K562 (cell line): ENCODE measurements around the gene HOXB3. TPM values are rescaled to one million over a fixed set of nuclear protein-coding genes. Genes with fewer than 3 reads are reported as not detected.

Source experiments
- ATAC-seq: fragments of 200-7000 bp; cut with Tn5 transposase; 3 replicates; pipeline ENCODE4 v1.9.1; 2020; ENCODE audit warnings: moderate library complexity
- BruUV-seq: library from RNA; stranded (reverse); fragments of 400-500 nt; replicated peaks from 2 replicates; lab custom pipeline; 2021; lab: Mats Ljungman, UMichigan
- CTCF ChIA-PET: fragments of 300-600 bp; formaldehyde crosslinking; extraction: SDS; loops from one replicate; lab custom pipeline; 2021; ENCODE audit warnings: low intra/inter-chr PET ratio; lab: Yijun Ruan, JAX
- POLR2A ChIA-PET: fragments of 300-600, 350-650 bp; sonication (Branson Sonifier 250); formaldehyde crosslinking; extraction: SDS; loops from one replicate; lab custom pipeline; 2021; ENCODE audit warnings: antibody characterized with exemption, inconsistent platforms; lab: Yijun Ruan, JAX
- DNase-seq, 4 experiments: peaks; one replicate each; pipeline versions ENCODE4 v3.0.0 to v3.0.0-alpha.2; 2011 to 2018; ENCODE audit warnings: low spot score in 3 of 4, mixed read lengths in 3 of 4; ENCODE audit errors: extremely low read depth in 1 of 4
- FAIRE-seq: peaks from 2 replicates; lab custom pipeline; 2011; peaks lifted over from hg19 to GRCh38; lab: Jason Lieb, UNC
- H2AFZ ChIP-seq: 2 replicates; pipeline ENCODE4 v1.6.0; 2011; ENCODE audit warnings: low read depth, low read length, control low read depth, inconsistent platforms
- H3K27ac ChIP-seq: fragments of 200-600 bp; 3 replicates; pipeline ENCODE4 v1.8.0; 2011; ENCODE audit warnings: low read depth, mild to moderate bottlenecking, control low read depth, inconsistent platforms, low read length, moderate library complexity, mixed read lengths; ENCODE audit errors: extremely low read depth
- H3K27me3 ChIP-seq, 2 experiments: fragments of 300-600 bp in 1 of 2; 2 replicates in 1 of 2; 3 replicates in 1 of 2; pipeline versions ENCODE4 v1.6.0 to v1.8.0; 2011; ENCODE audit warnings: inconsistent platforms in 2 of 2, low read length in 2 of 2, mild to moderate bottlenecking in 1 of 2, mixed read lengths in 1 of 2, moderate library complexity in 1 of 2; ENCODE audit not compliant: control insufficient read depth in 2 of 2, insufficient read depth in 2 of 2
- H3K36me3 ChIP-seq: fragments of 300-600 bp; 3 replicates; pipeline ENCODE4 v1.8.0; 2011; ENCODE audit warnings: mild to moderate bottlenecking, low read length, inconsistent platforms; ENCODE audit not compliant: control insufficient read depth, insufficient read depth
- H3K4me1 ChIP-seq, 2 experiments: fragments of 200-600 bp in 1 of 2; replicated peaks in 1 of 2; 2 replicates in 1 of 2; 3 replicates in 1 of 2; pipeline versions ENCODE4 v1.5.1 to v1.8.0; 2011; ENCODE audit warnings: inconsistent platforms in 2 of 2, low read length in 2 of 2, mild to moderate bottlenecking in 1 of 2, mixed read lengths in 1 of 2, moderate library complexity in 1 of 2; ENCODE audit not compliant: control insufficient read depth in 2 of 2, insufficient read depth in 2 of 2
- H3K4me2 ChIP-seq: 2 replicates; pipeline ENCODE4 v1.6.1; 2011; ENCODE audit warnings: low read length, control low read depth, inconsistent platforms, mixed read lengths; ENCODE audit not compliant: insufficient read depth
- H3K4me3 ChIP-seq: fragments of 200-600 bp; sonication (generic), shearing (Covaris generic); 2 replicates; pipeline ENCODE4 v1.5.1; 2016; ENCODE audit warnings: control low read depth, inconsistent platforms
- H3K79me2 ChIP-seq: fragments of 200-600 bp; 3 replicates; pipeline ENCODE4 v1.8.0; 2011; ENCODE audit warnings: low read length, inconsistent platforms; ENCODE audit not compliant: control insufficient read depth, insufficient read depth
- H3K9ac ChIP-seq, 2 experiments: 2 replicates each; pipeline versions ENCODE4 v1.6.0 to v1.6.1; 2011; ENCODE audit warnings: low read depth in 2 of 2, low read length in 2 of 2, control low read depth in 1 of 2, inconsistent platforms in 1 of 2, mild to moderate bottlenecking in 1 of 2, mixed read lengths in 1 of 2; ENCODE audit not compliant: insufficient read depth in 1 of 2
- H3K9me1 ChIP-seq: one replicate; pipeline ENCODE4 v1.6.0; 2011; ENCODE audit warnings: inconsistent platforms, mild to moderate bottlenecking, low read length, moderate library complexity; ENCODE audit not compliant: control insufficient read depth, insufficient read depth
- H3K9me3 ChIP-seq: replicated peaks from 2 replicates; pipeline ENCODE4 v1.5.1; 2011; ENCODE audit warnings: low read depth, low read length, inconsistent platforms; ENCODE audit not compliant: control insufficient read depth, insufficient read depth
- H4K20me1 ChIP-seq: replicated peaks from 2 replicates; pipeline ENCODE4 v1.6.1; 2011; ENCODE audit warnings: low read length, inconsistent platforms, mixed read lengths; ENCODE audit not compliant: control insufficient read depth, insufficient read depth
- EWSR1 ChIP-seq: fragments of 450-650 bp; IDR thresholded peaks from 2 replicates; pipeline ENCODE4 v1.6.1; 2018; ENCODE audit warnings: borderline replicate concordance, mild to moderate bottlenecking, low read depth, moderate library complexity; ENCODE audit not compliant: partially characterized antibody
- FOS ChIP-seq: IDR thresholded peaks from 3 replicates; pipeline ENCODE4 v1.6.1; 2011; ENCODE audit not compliant: insufficient read length; ENCODE audit errors: extremely low read depth
- FUS ChIP-seq: fragments of 200-400 bp; formaldehyde crosslinking; optimal IDR thresholded peaks from 2 replicates; pipeline ENCODE3; 2017; ENCODE audit warnings: low read depth, low read length
- LEF1 ChIP-seq: fragments of 450-650 bp; IDR thresholded peaks from 2 replicates; pipeline ENCODE4 v1.6.1; 2016; ENCODE audit warnings: mild to moderate bottlenecking
- MXD1 ChIP-seq: fragments of 250-450 bp; sonication (Bioruptor Pico); IDR thresholded peaks from 2 replicates; pipeline ENCODE4 v1.8.0; 2021; ENCODE audit warnings: borderline replicate concordance, mild to moderate bottlenecking, moderate library complexity; ENCODE audit not compliant: poor library complexity, severe bottlenecking
- PHTF2 ChIP-seq: fragments of 250-450 bp; sonication (Bioruptor Pico); IDR thresholded peaks from 2 replicates; pipeline ENCODE4 v1.5.0; 2021; ENCODE audit warnings: mild to moderate bottlenecking
- SETDB1 ChIP-seq: IDR thresholded peaks from one replicate; pipeline ENCODE4 v1.6.1; 2012; ENCODE audit warnings: low read length, control low read depth, inconsistent platforms
- SMAD2 ChIP-seq: fragments of 150-350 bp; IDR thresholded peaks from 2 replicates; pipeline ENCODE4 v1.6.1; 2014; ENCODE audit warnings: low read depth, mild to moderate bottlenecking, low read length
- TFAP4 ChIP-seq: sonication (generic); formaldehyde crosslinking; IDR thresholded peaks from 2 replicates; pipeline ENCODE4 v1.8.0; 2022; ENCODE audit warnings: missing genetic modification reagents, mild to moderate bottlenecking, moderate library complexity, borderline replicate concordance
- ZNF696 ChIP-seq: fragments of 250-450 bp; sonication (Bioruptor Pico); conservative IDR thresholded peaks from 2 replicates; pipeline ENCODE4 v1.4.0; 2020; ENCODE audit warnings: mild to moderate bottlenecking, moderate library complexity
- WGBS: fragments of 100-300 bp; shearing (Covaris generic); methylation state at CpG from one replicate; pipeline ENCODE4 v1.1.6; 2016; ENCODE audit warnings: low coverage, mixed read lengths; ENCODE audit not compliant: insufficient coverage; ENCODE audit errors: missing lambda C conversion rate; 5-methylcytosine and 5-hydroxymethylcytosine counted together
- in situ Hi-C: fragments of 300-500 bp; cut with MboI; formaldehyde crosslinking; loops from 4 replicates; pipeline ENCODE4 v1.15.0; 2018; ENCODE audit warnings: inconsistent platforms, mixed read lengths
- intact Hi-C: fragments of 100-400 bp; cut with micrococcal nuclease; formaldehyde crosslinking; loops from 2 replicates; pipeline ENCODE4 v1.14.2; 2022
- polyA plus RNA-seq, 8 experiments: library from polyadenylated mRNA; depleted of rRNA in 4 of 8; stranded (reverse) in 5 of 8; unstranded in 3 of 8; fragments of >200 nt; fragmentation: Nextera tagmentation in 2 of 8; fragmentation: Illumina TruSeq in 1 of 8; extraction: Ambion mirVana in 2 of 8; extraction: Trizol in 1 of 8; gene quantifications; 2 replicates each; pipeline versions ENCODE4 v1.2.1 to v1.2.3, GENCODE V29; 2011 to 2014; ENCODE audit warnings: inconsistent platforms in 1 of 8, missing spikeins in 1 of 8
- total RNA-seq, 7 experiments: library from RNA; depleted of rRNA in 6 of 7; stranded (reverse); fragments of >200 nt in 6 of 7; fragmentation: Illumina TruSeq in 2 of 7; extraction: Trizol in 2 of 7; gene quantifications; 2 replicates each; pipeline versions ENCODE4 v1.2.1 to v1.2.3, GENCODE V29; 2011 to 2021; ENCODE audit warnings: low replicate concordance in 1 of 7
- TF ChIP-seq, protein P1 (sequence below): sonication (generic); formaldehyde crosslinking; IDR thresholded peaks from 2 replicates; pipeline ENCODE4 v1.8.0; 2022; ENCODE audit warnings: mild to moderate bottlenecking, missing genetic modification reagents
- TF ChIP-seq, protein P2 (sequence below): fragments of 250-450 bp; sonication (Bioruptor Pico); IDR thresholded peaks from 2 replicates; pipeline ENCODE4 v1.5.0; 2020; ENCODE audit warnings: mild to moderate bottlenecking, borderline replicate concordance
- TF ChIP-seq, protein P3 (sequence below): fragments of 450-650 bp; formaldehyde crosslinking; conservative IDR thresholded peaks from 2 replicates; pipeline ENCODE4 v1.4.0; 2022; ENCODE audit warnings: mild to moderate bottlenecking, missing genetic modification characterization

HOXB3 gene
- total and polyA plus RNA-seq, 9 of the 15 experiments (the other 6 are each of a cell fraction or from before 2014, with no cell fraction given), result 2.4 to 41.3 (median 20.2) TPM

DNA sequence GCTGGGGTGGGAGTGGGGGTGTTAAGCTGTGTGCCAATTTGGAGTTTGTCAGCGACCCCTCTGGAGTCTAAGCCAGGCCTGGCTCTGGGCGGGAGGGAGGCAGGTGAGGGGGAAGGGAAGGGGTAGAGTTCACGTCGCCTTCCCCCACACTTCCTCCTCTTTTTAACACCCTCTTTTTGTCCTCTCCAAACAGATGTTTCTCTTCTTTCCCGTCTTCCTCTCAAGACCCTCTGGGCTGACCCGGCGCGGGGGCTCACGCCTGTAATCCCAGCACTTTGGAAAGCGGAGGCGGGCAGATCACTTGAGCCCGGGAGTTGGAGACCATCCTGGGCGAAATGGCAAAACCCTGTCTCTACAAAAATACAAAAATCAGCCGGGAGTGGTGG lies 62.5 kb downstream of the HOXB3 start:
- Histone ChIP-seq H2AFZ (0 out of 2 replicates have a peak overlapping the region, but pooled peaks have one; percentile 10), H3K9me3 (no peaks in the 10 kb centered on the region), H3K36me3 (no peaks in the 10 kb centered on the region), H3K4me1 (peaks cover 28 to 37% of the 10 kb centered on the region in 2 experiments), H3K27me3 (no peaks in the 10 kb centered on the region), H3K79me2 (no peaks in the 10 kb centered on the region), H3K9me1 (no peaks in the 10 kb centered on the region), H3K9ac (peak overlapping the region in 1 of 2 experiments; percentile 38; a peak in 2 of 4 replicates), H3K4me3 (no peak overlapping the region), H3K27ac (no peak overlapping the region), H3K4me2 (no peak overlapping the region), H4K20me1 (no peaks in the 10 kb centered on the region)
- no peak for FAIRE-seq
- WGBS, result 75% methylated on average over 10 of the region's 14 CpGs
- BruUV-seq, result no TSS peak
- in situ Hi-C loops (no loop called here), intact Hi-C loops (no loop called here)
- no peak for DNase-seq
- ATAC-seq, result no peak
- ChIA-PET POLR2A (interaction anchor here (1.7 kb wide), 1 partner anchor 19 kb away, joined by 6 read pairs; no protein-coding TSS in a partner anchor), CTCF (no interaction called here)
- no peak for TF ChIP-seq MXD1
- no peak for TF ChIP-seq ZNF696 (CRISPR knock-in tag)
- TF ChIP-seq EWSR1, result no peak
- TF ChIP-seq SMAD2, result no peak
- TF ChIP-seq PHTF2 (CRISPR knock-in tag), result no peak
- TF ChIP-seq, protein P1, sequence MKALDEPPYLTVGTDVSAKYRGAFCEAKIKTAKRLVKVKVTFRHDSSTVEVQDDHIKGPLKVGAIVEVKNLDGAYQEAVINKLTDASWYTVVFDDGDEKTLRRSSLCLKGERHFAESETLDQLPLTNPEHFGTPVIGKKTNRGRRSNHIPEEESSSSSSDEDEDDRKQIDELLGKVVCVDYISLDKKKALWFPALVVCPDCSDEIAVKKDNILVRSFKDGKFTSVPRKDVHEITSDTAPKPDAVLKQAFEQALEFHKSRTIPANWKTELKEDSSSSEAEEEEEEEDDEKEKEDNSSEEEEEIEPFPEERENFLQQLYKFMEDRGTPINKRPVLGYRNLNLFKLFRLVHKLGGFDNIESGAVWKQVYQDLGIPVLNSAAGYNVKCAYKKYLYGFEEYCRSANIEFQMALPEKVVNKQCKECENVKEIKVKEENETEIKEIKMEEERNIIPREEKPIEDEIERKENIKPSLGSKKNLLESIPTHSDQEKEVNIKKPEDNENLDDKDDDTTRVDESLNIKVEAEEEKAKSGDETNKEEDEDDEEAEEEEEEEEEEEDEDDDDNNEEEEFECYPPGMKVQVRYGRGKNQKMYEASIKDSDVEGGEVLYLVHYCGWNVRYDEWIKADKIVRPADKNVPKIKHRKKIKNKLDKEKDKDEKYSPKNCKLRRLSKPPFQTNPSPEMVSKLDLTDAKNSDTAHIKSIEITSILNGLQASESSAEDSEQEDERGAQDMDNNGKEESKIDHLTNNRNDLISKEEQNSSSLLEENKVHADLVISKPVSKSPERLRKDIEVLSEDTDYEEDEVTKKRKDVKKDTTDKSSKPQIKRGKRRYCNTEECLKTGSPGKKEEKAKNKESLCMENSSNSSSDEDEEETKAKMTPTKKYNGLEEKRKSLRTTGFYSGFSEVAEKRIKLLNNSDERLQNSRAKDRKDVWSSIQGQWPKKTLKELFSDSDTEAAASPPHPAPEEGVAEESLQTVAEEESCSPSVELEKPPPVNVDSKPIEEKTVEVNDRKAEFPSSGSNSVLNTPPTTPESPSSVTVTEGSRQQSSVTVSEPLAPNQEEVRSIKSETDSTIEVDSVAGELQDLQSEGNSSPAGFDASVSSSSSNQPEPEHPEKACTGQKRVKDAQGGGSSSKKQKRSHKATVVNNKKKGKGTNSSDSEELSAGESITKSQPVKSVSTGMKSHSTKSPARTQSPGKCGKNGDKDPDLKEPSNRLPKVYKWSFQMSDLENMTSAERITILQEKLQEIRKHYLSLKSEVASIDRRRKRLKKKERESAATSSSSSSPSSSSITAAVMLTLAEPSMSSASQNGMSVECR (CRISPR knock-in tag), result no peak
- no peak for TF ChIP-seq LEF1
- no peak for TF ChIP-seq FOS
- no peak for TF ChIP-seq SETDB1
- no peak for TF ChIP-seq TFAP4 (CRISPR knock-in tag)
- TF ChIP-seq FUS, result no peak
- TF ChIP-seq, protein P2, sequence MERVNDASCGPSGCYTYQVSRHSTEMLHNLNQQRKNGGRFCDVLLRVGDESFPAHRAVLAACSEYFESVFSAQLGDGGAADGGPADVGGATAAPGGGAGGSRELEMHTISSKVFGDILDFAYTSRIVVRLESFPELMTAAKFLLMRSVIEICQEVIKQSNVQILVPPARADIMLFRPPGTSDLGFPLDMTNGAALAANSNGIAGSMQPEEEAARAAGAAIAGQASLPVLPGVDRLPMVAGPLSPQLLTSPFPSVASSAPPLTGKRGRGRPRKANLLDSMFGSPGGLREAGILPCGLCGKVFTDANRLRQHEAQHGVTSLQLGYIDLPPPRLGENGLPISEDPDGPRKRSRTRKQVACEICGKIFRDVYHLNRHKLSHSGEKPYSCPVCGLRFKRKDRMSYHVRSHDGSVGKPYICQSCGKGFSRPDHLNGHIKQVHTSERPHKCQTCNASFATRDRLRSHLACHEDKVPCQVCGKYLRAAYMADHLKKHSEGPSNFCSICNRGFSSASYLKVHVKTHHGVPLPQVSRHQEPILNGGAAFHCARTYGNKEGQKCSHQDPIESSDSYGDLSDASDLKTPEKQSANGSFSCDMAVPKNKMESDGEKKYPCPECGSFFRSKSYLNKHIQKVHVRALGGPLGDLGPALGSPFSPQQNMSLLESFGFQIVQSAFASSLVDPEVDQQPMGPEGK (CRISPR knock-in tag), result no peak
- TF ChIP-seq, protein P3, sequence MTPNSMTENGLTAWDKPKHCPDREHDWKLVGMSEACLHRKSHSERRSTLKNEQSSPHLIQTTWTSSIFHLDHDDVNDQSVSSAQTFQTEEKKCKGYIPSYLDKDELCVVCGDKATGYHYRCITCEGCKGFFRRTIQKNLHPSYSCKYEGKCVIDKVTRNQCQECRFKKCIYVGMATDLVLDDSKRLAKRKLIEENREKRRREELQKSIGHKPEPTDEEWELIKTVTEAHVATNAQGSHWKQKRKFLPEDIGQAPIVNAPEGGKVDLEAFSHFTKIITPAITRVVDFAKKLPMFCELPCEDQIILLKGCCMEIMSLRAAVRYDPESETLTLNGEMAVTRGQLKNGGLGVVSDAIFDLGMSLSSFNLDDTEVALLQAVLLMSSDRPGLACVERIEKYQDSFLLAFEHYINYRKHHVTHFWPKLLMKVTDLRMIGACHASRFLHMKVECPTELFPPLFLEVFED (CRISPR knock-in tag), result no peak
